ENCODE data around the gene MGAT5. TPM values are rescaled to one million over a fixed set of nuclear protein-coding genes. Genes with fewer than 3 reads are reported as not detected.

The MGAT5 gene
- total RNA-seq, 2 donors from 2014 or later, result 61.7 to 63.2 TPM

DNA sequence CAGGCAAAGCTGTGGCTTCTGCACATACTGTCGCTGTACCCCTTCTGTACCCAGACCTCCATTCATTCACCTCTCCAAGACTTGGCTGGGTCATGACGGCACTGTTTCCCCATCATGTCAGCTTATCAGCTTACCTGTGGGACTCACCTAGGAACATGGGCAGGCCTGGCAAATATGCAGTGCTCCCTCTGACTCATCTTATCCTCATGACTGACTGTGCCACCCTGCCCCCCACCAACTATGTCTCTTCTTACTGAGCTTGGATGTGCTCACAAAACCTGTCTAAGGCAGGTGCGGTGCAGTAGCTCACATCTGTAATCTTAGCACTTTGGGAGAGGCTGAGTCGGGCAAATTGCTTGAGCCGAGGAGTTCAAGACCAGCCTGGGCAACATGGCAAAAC, 152.4 kb downstream of the MGAT5 start:
- Histone ChIP-seq H3K4me3 (no peak overlapping the region), H3K27me3 (no peaks in the 10 kb centered on the region), H3K27ac (no peak overlapping the region), H3K36me3 (no peaks in the 10 kb centered on the region), H3K4me1 (peaks cover 3% of the 10 kb centered on the region), H3K9me3 (no peaks in the 10 kb centered on the region), H3K9ac (ENCODE audit: low read depth in 2 of 2, low read length in 2 of 2) (no peak overlapping the region)
- no peak for TF ChIP-seq CTCF (IDR thresholded peaks at IDR 0.05)
- no peak for DNase-seq
- intact Hi-C loops (cut with DNase I), result loop anchor here (10.0 kb wide), 1 partner anchor 162 kb away; no protein-coding TSS in a partner anchor

DNA sequence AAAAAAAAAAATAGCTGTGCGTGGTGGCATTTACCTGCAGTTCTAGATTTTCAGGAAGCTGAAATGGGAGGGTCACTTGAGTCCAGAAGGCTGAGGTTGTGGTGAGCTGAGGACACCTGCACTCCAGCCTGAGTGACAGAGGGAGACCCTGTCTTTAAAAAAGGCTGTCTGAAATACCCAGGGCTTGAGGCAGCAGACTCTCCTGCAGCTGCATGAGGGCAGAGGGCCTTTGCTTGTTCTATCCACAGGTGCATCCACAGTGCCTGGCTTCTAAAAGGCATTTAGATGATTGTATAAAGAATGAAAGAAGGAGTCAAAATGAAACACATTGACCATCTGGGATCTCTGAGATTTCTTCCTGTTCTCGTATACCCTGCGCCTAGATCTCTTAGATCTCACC, 152.9 kb downstream of the MGAT5 start:
- Histone ChIP-seq H3K4me3 (no peak overlapping the region), H3K36me3 (no peaks in the 10 kb centered on the region), H3K27me3 (no peaks in the 10 kb centered on the region), H3K9ac (ENCODE audit: low read depth in 2 of 2, low read length in 2 of 2) (no peak overlapping the region), H3K4me1 (peaks cover 7% of the 10 kb centered on the region), H3K27ac (no peak overlapping the region), H3K9me3 (no peaks in the 10 kb centered on the region)
- intact Hi-C loops (cut with DNase I), result loop anchor here (10.0 kb wide), 1 partner anchor 162 kb away; no protein-coding TSS in a partner anchor
- DNase-seq, result no peak
- TF ChIP-seq CTCF (IDR thresholded peaks at IDR 0.05), result no peak

DNA sequence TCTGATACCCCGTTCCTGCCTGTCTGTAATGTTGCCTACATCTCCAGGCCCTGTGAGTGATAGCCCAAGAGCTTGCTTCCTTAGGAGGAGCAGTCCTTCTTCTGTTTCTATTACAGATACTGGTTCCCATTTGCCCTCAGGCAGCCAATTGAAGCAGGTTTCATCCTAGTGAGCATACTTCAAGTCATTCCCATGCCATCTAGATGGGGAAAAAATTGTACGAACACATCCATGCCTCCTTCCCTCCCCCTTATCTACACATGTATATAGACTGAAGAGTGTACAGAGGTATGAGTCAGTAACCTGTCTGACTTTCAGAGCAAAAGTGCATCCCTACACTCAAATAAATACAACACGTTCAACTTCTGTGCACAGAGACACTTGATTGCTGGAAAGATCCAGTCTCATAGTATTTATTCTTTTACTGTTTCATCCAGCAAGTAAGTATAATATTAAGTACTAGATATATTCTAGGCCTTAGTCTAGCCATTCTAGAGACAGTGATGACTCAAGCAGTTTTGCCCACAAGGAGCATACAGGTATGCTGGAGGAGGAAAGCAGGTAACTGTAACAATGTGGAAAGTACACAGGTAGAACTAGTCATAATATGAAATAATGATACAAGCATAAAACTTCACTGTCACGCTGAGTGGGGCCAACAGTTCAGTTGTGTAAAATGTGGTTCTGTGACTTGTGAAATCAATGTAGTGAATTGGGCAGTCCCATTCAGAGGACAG, 153.4 kb downstream of the MGAT5 start:
- no peak overlapping the region for H3K9ac ChIP-seq (ENCODE audit: low read depth in 2 of 2, low read length in 2 of 2)

DNA sequence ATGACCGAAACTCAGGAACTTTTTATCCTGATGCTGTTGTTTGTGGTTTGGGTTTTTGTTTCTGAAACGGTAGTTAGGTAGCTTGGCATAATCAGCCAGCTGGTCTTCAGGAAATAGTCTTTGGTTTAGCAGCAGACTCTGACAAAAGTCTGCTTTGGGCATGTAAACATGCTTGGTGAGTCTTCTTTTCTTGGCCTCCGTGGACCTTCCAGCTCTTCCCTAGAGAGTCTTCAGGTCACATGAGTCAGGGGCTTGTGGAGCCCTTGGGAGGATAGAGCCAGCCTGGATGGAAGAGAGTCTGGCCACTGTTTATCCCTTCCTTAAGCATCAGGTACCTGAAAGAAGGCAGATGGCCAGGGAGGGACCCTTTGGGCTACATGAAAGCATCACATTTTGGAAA, 154.5 kb downstream of the MGAT5 start:
- Histone ChIP-seq H3K27me3 (no peaks in the 10 kb centered on the region), H3K27ac (no peak overlapping the region), H3K4me1 (peaks cover 7% of the 10 kb centered on the region), H3K4me3 (no peak overlapping the region), H3K36me3 (no peaks in the 10 kb centered on the region), H3K9ac (ENCODE audit: low read depth in 2 of 2, low read length in 2 of 2) (no peak overlapping the region), H3K9me3 (no peaks in the 10 kb centered on the region)
- intact Hi-C loops (cut with DNase I), result loop anchor here (10.0 kb wide), 1 partner anchor 164 kb away; no protein-coding TSS in a partner anchor
- no peak for DNase-seq
- no peak for TF ChIP-seq CTCF (IDR thresholded peaks at IDR 0.05)

More for the DNA sequence above, 153.4 kb downstream of the MGAT5 start:
- no peak overlapping the region for H3K27ac ChIP-seq
- H3K36me3 ChIP-seq, result no peaks in the 10 kb centered on the region
- peaks cover 7% of the 10 kb centered on the region for H3K4me1 ChIP-seq
- no peak for TF ChIP-seq CTCF (IDR thresholded peaks at IDR 0.05)
- H3K4me3 ChIP-seq, result no peak overlapping the region
- intact Hi-C loops (cut with DNase I), result loop anchor here (10.0 kb wide), 1 partner anchor 163 kb away; no protein-coding TSS in a partner anchor
- no peaks in the 10 kb centered on the region for H3K9me3 ChIP-seq
- DNase-seq, result no peak
- H3K27me3 ChIP-seq, result no peaks in the 10 kb centered on the region

DNA sequence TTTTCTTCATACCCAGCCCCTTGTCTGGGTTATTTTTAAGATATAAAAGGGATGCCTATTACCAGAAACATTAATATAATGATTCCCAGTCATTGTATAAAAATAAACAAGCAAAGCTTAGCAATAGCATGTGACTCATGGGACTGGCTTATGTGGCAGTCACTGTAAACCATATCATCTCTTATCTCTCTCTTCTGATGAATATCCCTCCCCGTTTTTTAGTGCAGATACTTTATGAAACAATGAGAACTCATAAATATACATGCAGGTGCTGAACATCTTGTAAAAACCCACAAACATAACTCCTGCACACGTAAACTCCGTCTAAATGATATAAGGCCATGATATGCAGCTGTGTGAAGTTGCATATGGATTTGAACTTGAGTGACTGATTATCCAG, 154.9 kb downstream of the MGAT5 start:
- no peaks in the 10 kb centered on the region for H3K36me3 ChIP-seq
- peaks cover 7% of the 10 kb centered on the region for H3K4me1 ChIP-seq
- H3K27me3 ChIP-seq, result no peaks in the 10 kb centered on the region
- intact Hi-C loops (cut with DNase I), result loop anchor here (10.0 kb wide), 1 partner anchor 164 kb away; no protein-coding TSS in a partner anchor
- no peak for DNase-seq
- H3K9me3 ChIP-seq, result no peaks in the 10 kb centered on the region
- H3K27ac ChIP-seq, result no peak overlapping the region
- H3K4me3 ChIP-seq, result no peak overlapping the region
- TF ChIP-seq CTCF (IDR thresholded peaks at IDR 0.05), result no peak
- H3K9ac ChIP-seq (ENCODE audit: low read depth in 2 of 2, low read length in 2 of 2), result no peak overlapping the region
